A673 (cell line): ENCODE data around the gene CERS6.

ENCODE experiments used
- EZH2 ChIP-seq: fragments of 200-600 bp; sonication (generic); IDR thresholded peaks from 2 replicates; pipeline ENCODE4 v1.6.1; 2017; ENCODE audit warnings: borderline replicate concordance, low read depth, mild to moderate bottlenecking, mixed read lengths, antibody characterized with exemption, low read length; ENCODE audit not compliant: poor library complexity, severe bottlenecking
- TF ChIP-seq, protein P1 (sequence below): fragments of 300-800, 200-600 bp; sonication (generic); conservative IDR thresholded peaks from 2 replicates; pipeline ENCODE4 v1.5.1; 2017; ENCODE audit warnings: low read depth, mild to moderate bottlenecking, antibody characterized with exemption, low read length, moderate library complexity, mixed read lengths

DNA sequence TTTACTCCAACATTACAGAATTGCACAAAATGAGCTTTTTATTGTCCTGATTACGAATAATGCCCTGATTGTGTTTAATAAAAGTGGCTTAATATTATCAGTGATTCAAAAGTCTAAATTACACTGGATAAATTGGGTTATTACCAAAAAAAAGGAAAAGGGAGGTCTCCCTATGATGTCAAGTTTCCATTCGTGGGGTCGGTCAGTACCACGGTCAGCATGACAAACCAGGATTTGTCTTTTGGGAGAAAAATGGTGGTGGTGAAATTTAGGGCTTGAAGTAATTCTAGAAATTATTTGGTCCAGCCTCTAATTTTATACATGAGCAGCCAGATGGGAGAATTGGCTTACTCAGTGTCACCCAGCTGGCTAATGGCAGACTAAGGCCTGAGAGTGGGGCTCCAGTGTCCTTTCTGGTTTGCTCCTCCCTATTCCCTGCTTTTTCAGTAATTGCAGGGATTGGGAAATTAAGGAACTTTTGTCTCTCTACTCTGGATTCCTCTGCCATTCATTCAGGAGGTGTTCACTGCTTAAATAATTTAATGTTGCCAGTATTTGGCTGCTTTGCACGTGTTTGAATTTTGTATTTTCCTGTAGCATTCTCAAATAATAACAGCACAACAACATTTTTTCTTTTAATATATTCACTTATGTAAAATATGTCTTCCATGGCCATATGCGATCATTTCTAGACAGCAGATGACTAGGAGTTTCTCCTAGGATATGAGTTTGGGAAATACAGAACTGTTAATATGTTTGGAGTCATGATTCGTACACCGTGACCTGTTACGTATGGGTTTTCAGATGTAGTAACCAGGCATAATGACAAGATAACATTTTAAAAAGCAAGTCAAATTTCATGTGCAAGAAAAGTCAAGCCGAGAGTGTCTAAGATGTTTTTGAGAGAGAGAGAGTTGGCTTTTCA is 217.5 kb downstream of the CERS6 start:
- TF ChIP-seq, protein P1, sequence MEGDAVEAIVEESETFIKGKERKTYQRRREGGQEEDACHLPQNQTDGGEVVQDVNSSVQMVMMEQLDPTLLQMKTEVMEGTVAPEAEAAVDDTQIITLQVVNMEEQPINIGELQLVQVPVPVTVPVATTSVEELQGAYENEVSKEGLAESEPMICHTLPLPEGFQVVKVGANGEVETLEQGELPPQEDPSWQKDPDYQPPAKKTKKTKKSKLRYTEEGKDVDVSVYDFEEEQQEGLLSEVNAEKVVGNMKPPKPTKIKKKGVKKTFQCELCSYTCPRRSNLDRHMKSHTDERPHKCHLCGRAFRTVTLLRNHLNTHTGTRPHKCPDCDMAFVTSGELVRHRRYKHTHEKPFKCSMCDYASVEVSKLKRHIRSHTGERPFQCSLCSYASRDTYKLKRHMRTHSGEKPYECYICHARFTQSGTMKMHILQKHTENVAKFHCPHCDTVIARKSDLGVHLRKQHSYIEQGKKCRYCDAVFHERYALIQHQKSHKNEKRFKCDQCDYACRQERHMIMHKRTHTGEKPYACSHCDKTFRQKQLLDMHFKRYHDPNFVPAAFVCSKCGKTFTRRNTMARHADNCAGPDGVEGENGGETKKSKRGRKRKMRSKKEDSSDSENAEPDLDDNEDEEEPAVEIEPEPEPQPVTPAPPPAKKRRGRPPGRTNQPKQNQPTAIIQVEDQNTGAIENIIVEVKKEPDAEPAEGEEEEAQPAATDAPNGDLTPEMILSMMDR = no peak
- TF ChIP-seq EZH2 = no peak
